ENCODE measurements around the gene PARVB.

- TF ChIP-seq EP300 (IDR thresholded peaks at IDR 0.05) (no peak), CTCF (IDR thresholded peaks at IDR 0.05) (no peak)
Measured at GRCh38 chr22:44137415-44137814, 113.3 kb downstream of the PARVB start.
